Measurements from ENCODE around the gene STYX. TPM values are rescaled to one million over a fixed set of nuclear protein-coding genes. Genes with fewer than 3 reads are reported as not detected.

The STYX gene
- total RNA-seq, 1 experiment from 2014 or later = 24.0 TPM

DNA sequence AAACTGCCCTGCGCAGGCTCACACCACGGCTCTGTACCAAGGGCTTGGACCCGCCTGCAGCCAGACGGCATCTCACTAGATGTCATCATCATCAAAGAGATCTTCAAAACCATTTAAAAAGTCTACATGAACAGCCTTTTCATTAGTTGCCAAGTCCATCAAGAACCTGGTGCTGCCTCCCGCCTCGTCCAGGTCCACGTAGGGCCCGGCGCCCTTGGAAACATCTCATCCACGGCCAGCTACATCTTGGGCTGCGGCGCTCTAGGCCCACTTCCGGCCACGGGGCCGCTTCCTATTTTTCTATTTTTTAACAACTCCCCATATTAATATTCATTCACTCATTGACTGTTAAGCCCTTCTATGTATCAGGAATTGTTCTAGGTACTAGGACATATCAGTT is 68.9 kb downstream of the STYX start:
- no peak overlapping the region for H3K23ac ChIP-seq (ENCODE audit: insufficient read length, low read depth, low read length)
- no peaks in the 10 kb centered on the region for H3K79me2 ChIP-seq (ENCODE audit: insufficient read depth, low read length)
- no peak overlapping the region for H3K4me2 ChIP-seq (ENCODE audit: insufficient read depth, insufficient read length, low read length)
- H3K14ac ChIP-seq (ENCODE audit: insufficient read depth, low read length) = no peak overlapping the region
- no peaks in the 10 kb centered on the region for H3K27me3 ChIP-seq (ENCODE audit: insufficient read depth, low read length)
- no peak overlapping the region for H2AK5ac ChIP-seq (ENCODE audit: insufficient read length, low read length)
- H3K27ac Mint-ChIP-seq = no peak overlapping the region
- H3K23me2 ChIP-seq (ENCODE audit: insufficient read length, low read depth, low read length, poor library complexity, severe bottlenecking) = no peaks in the 10 kb centered on the region
- H4K20me1 ChIP-seq (ENCODE audit: control insufficient read depth, insufficient read depth, insufficient read length) = no peaks in the 10 kb centered on the region
- H3K79me1 ChIP-seq (ENCODE audit: insufficient read depth, low read depth, low read length, poor library complexity, severe bottlenecking) = no peaks in the 10 kb centered on the region
- H3K4me1 Mint-ChIP-seq = no peaks in the 10 kb centered on the region; a peak in 2 of 4 replicates
- H3K4me1 ChIP-seq (ENCODE audit: insufficient read depth, low read length) = no peaks in the 10 kb centered on the region
- H2BK15ac ChIP-seq (ENCODE audit: low read depth, low read length) = no peak overlapping the region
- H3K27ac ChIP-seq (ENCODE audit: insufficient read length, low read depth, low read length) = no peak overlapping the region
- H3T11ph ChIP-seq (ENCODE audit: low read length) = no peak overlapping the region
- DNase-seq = no peak
- no peak overlapping the region for H2BK20ac ChIP-seq (ENCODE audit: low read depth, low read length, poor library complexity, severe bottlenecking)
- H4K8ac ChIP-seq (replicated peaks; ENCODE audit: insufficient read length, low read depth, low read length) = no peak overlapping the region
- no peak overlapping the region for H3K4ac ChIP-seq (ENCODE audit: low read depth, low read length)
- H2BK5ac ChIP-seq (ENCODE audit: insufficient read length, low read length) = no peak overlapping the region
- no peak overlapping the region for H2BK12ac ChIP-seq (ENCODE audit: insufficient read length, low read depth, low read length)
- TF ChIP-seq, protein P1, sequence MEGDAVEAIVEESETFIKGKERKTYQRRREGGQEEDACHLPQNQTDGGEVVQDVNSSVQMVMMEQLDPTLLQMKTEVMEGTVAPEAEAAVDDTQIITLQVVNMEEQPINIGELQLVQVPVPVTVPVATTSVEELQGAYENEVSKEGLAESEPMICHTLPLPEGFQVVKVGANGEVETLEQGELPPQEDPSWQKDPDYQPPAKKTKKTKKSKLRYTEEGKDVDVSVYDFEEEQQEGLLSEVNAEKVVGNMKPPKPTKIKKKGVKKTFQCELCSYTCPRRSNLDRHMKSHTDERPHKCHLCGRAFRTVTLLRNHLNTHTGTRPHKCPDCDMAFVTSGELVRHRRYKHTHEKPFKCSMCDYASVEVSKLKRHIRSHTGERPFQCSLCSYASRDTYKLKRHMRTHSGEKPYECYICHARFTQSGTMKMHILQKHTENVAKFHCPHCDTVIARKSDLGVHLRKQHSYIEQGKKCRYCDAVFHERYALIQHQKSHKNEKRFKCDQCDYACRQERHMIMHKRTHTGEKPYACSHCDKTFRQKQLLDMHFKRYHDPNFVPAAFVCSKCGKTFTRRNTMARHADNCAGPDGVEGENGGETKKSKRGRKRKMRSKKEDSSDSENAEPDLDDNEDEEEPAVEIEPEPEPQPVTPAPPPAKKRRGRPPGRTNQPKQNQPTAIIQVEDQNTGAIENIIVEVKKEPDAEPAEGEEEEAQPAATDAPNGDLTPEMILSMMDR (conservative IDR thresholded peaks at IDR 0.05) = no peak
- H2BK120ac ChIP-seq (ENCODE audit: low read depth, low read length, poor library complexity, severe bottlenecking) = no peak overlapping the region
- no peaks in the 10 kb centered on the region for H3K9me3 ChIP-seq (ENCODE audit: control insufficient read depth, low read depth, low read length)
- WGBS (ENCODE audit: extremely low coverage, insufficient read length, low lambda C conversion rate) = no CpG with 5 or more reads among the region's 15 CpGs
- H3K56ac ChIP-seq (ENCODE audit: insufficient read length, low read depth, low read length) = no peak overlapping the region
- H2AFZ ChIP-seq (ENCODE audit: low read length) = no peak overlapping the region
- no peak overlapping the region for H3K18ac ChIP-seq (ENCODE audit: insufficient read length, low read depth, low read length)
- no peak overlapping the region for H3K9ac ChIP-seq (ENCODE audit: extremely low read depth, insufficient read length, low read length)
- H4K91ac ChIP-seq (ENCODE audit: insufficient read length, low read depth, low read length) = no peak overlapping the region
- no peak overlapping the region for H4K5ac ChIP-seq (ENCODE audit: insufficient read length, low read depth, low read length)
- peaks cover 2 to 3% of the 10 kb centered on the region in 2 experiments; a peak in 4 of 5 replicates for H3K9me3 Mint-ChIP-seq
- no peaks in the 10 kb centered on the region for H3K36me3 Mint-ChIP-seq (ENCODE audit: insufficient read depth in 1 of 3, low read depth in 3 of 3)
- no peaks in the 10 kb centered on the region for H3K27me3 Mint-ChIP-seq (ENCODE audit: low read depth)
- no peak overlapping the region for H3K4me3 Mint-ChIP-seq

Measured in H9 (cell line).